ENCODE results near the gene FKBP2. TPM values are rescaled to one million over a fixed set of nuclear protein-coding genes. Genes with fewer than 3 reads are reported as not detected.
A peak's percentile ranks its signal among the peaks of the same experiment; 100 is the strongest.

The FKBP2 gene
- total and polyA plus RNA-seq, 2 of the 13 experiments (the other 11 are each of a cell fraction or from before 2014, with no cell fraction given): 30.1 to 53.3 TPM

- TF ChIP-seq NR1H2 (CRISPR knock-in tag; IDR thresholded peaks at IDR 0.05; ENCODE audit: borderline replicate concordance, low read depth) (no peak), ZNF407 (CRISPR knock-in tag; IDR thresholded peaks at IDR 0.05; ENCODE audit: not compliant biosample characterization) (no peak), SNAPC5 (CRISPR knock-in tag; IDR thresholded peaks at IDR 0.05; ENCODE audit: borderline replicate concordance) (peak; percentile 26; the same call in 1 of the 2 replicates), ZNF747 (CRISPR knock-in tag; IDR thresholded peaks at IDR 0.05; ENCODE audit: borderline replicate concordance) (peak; percentile 54; the same call in 1 of the 2 replicates), SIN3A (IDR thresholded peaks at IDR 0.05; ENCODE audit: borderline replicate concordance, low read depth, low read length) (peak; percentile 83; the same call in 1 of the 2 replicates), ZBTB8A (CRISPR knock-in tag; IDR thresholded peaks at IDR 0.05; ENCODE audit: borderline replicate concordance, low read depth) (no peak), ZNF232 (CRISPR knock-in tag; IDR thresholded peaks at IDR 0.05; ENCODE audit: borderline replicate concordance) (no peak), ZNF687 (CRISPR knock-in tag; IDR thresholded peaks at IDR 0.05) (peak; percentile 73), NCOA2 (CRISPR knock-in tag; IDR thresholded peaks at IDR 0.05) (peak; percentile 53), EEA1 (CRISPR knock-in tag; IDR thresholded peaks at IDR 0.05; ENCODE audit: borderline replicate concordance) (0 out of 2 replicates have a peak, but pooled peaks have one; percentile 63), SUZ12 (IDR thresholded peaks at IDR 0.05; ENCODE audit: low read depth, low read length) (no peak), ZSCAN30 (CRISPR knock-in tag; IDR thresholded peaks at IDR 0.05) (no peak), ZBTB44 (CRISPR knock-in tag; IDR thresholded peaks at IDR 0.05) (no peak)
Measured at GRCh38 chr11:64269540-64270220, 28.8 kb downstream of the FKBP2 start (continued).

All from HepG2 (cell line).